Umbilical cord (tissue), 2 donors: Measurements from ENCODE around the gene GALNT17. TPM values are rescaled to one million over a fixed set of nuclear protein-coding genes. Genes with fewer than 3 reads are reported as not detected.

Experiments used
- DNase-seq: peaks from one replicate; pipeline ENCODE4 v3.0.0-alpha.2; 2015; ENCODE audit warnings: low spot score
- total RNA-seq: library from RNA; depleted of rRNA; stranded (reverse); fragments of >200 nt; gene quantifications from one replicate; pipeline ENCODE4 v1.2.3, GENCODE V29; 2014; ENCODE audit warnings: low replicate concordance; ENCODE audit not compliant: insufficient read depth

Gene GALNT17
- total RNA-seq, 1 donor from 2014 or later: 3.9 TPM

- DNase-seq: no peak
Observed at GRCh38 chr7:71388181-71388580, 256.2 kb downstream of the GALNT17 start.

GRCh38 chr7:71389976-71390375, 258.0 kb downstream of the GALNT17 start:
- DNase-seq: peak; percentile 66

GRCh38 chr7:71393661-71394060, 261.7 kb downstream of the GALNT17 start:
- no peak for DNase-seq

- no peak for DNase-seq
Observed at GRCh38 chr7:71402684-71403083, 270.7 kb downstream of the GALNT17 start.

GRCh38 chr7:71403202-71403946, 271.4 kb downstream of the GALNT17 start:
- no peak for DNase-seq

GRCh38 chr7:71404726-71405345, 272.9 kb downstream of the GALNT17 start:
- no peak for DNase-seq

- no peak for DNase-seq
Observed at GRCh38 chr7:71408271-71408670, 276.3 kb downstream of the GALNT17 start.

- DNase-seq: no peak
Observed at GRCh38 chr7:71409550-71410157, 277.7 kb downstream of the GALNT17 start.

GRCh38 chr7:71411475-71411874, 279.5 kb downstream of the GALNT17 start:
- no peak for DNase-seq

GRCh38 chr7:71414490-71414889, 282.5 kb downstream of the GALNT17 start:
- DNase-seq: no peak

- no peak for DNase-seq
Observed at GRCh38 chr7:71419546-71420337, 287.8 kb downstream of the GALNT17 start.

GRCh38 chr7:71422104-71422503, 290.2 kb downstream of the GALNT17 start:
- no peak for DNase-seq

- DNase-seq: no peak
Observed at GRCh38 chr7:71424166-71425035, 292.5 kb downstream of the GALNT17 start.

- DNase-seq: no peak
Observed at GRCh38 chr7:71429083-71429482, 297.1 kb downstream of the GALNT17 start.

GRCh38 chr7:71430246-71430645, 298.3 kb downstream of the GALNT17 start:
- no peak for DNase-seq

- DNase-seq: no peak
Observed at GRCh38 chr7:71439321-71439720, 307.4 kb downstream of the GALNT17 start.

- no peak for DNase-seq
Observed at GRCh38 chr7:71442492-71443190, 310.7 kb downstream of the GALNT17 start.

GRCh38 chr7:71443191-71443530, 311.2 kb downstream of the GALNT17 start:
- DNase-seq: no peak

- no peak for DNase-seq
Observed at GRCh38 chr7:71444130-71444529, 312.2 kb downstream of the GALNT17 start.

GRCh38 chr7:71453630-71454029, 321.7 kb downstream of the GALNT17 start:
- no peak for DNase-seq

GRCh38 chr7:71454981-71455380, 323.0 kb downstream of the GALNT17 start:
- DNase-seq: no peak
